NCI-H1092 (cell line): ENCODE data around the gene RPS6KA1.

Experiments used
- DNase-seq: peaks from one replicate; lab custom pipeline; 2025; lab: John Stamatoyannopoulos, UW

Gene RPS6KA1

DNA sequence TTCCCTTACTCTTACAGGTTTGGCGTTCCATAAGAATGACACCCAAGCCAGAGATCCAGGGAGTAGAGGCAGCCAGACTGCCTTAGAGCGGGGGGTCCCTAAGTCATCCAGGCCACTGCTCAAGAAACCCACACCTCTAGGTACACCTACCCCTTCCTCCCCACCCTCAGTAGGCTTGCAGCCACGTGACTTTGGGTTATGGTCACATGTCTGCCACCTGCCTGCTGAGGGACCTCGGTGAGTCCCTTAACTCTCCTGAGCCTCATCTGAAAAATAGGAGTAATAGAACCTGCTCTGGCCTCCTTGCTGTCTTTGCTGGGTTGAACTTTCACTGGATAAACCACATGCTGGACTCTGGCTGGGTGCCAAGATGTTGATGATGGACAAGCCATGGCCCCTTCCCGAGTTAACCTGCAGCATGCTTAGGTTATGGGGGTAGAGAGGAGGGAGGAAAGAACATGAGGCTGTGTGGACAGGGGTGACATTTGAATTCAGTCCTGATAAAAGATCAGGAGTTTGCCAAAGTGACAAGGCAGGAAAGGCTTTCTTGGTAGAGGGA is 4.5 kb downstream of the RPS6KA1 start:
- no peak for DNase-seq

DNA sequence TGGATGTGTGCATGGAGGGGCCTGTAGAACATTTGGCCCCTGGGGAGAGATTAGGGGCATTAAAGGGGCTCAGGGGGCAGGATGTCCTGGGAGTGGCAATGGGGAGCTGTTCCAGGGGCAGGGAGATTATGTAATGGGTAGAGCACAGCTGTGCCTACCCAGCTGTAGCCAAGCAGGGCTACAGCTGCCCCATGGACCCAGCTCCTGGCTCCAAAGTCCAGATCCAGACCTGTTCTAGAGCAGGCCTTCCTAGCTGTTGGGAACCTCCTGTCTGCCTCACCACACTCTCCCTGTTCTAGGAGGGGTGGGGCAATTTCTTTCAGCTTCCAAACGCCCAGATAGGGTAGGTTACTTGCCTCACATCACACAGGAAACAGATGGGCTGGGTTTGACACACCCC is 5.6 kb downstream of the RPS6KA1 start:
- DNase-seq: no peak

DNA sequence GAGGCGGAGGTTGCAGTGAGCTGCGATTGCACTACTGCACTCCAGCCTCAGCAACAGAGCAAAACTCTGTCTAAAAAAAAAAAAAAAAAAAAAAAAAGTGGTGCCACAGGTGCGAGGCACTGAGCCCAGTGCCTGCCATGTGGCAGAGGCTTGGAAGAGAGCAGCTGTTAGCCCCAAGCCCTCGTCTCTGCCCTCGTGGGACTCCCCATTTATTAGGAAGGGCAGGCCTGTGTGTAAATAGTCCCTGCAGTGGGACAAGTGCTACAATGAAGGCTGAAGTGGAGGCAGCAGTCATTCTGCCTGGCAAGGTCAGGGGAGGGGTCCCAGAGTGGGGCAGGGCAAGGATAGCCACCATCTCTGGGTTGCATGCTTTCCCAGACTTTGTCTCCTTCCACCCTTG is 6.5 kb downstream of the RPS6KA1 start:
- DNase-seq: no peak

GRCh38 chr1:26536521-26536920 is 7.0 kb downstream of the RPS6KA1 start:
- no peak for DNase-seq

GRCh38 chr1:26537951-26538352 is 8.4 kb downstream of the RPS6KA1 start:
- DNase-seq: no peak

GRCh38 chr1:26538480-26539412 is 9.2 kb downstream of the RPS6KA1 start:
- no peak for DNase-seq

DNA sequence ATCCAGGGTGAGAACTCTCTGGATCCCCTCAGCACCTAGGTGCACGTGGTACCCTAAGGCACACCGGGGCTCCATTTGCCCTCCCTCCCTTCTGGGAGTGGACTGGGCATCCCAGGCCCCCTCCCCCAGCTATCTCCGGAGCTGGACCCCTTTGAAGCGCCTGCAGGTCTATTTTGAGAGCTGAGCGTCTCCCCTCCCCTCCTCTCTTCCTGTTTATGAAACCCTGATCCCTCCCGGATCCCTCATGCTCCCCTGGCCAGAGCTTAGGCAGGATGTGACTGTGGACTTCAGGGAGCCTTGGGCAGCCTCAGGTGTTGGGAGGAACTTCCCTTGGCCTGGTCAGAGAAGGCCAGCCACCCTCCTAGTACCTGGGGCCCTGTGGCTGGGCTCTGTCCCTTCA is 10.2 kb downstream of the RPS6KA1 start:
- no peak for DNase-seq

GRCh38 chr1:26540351-26540750 is 10.8 kb downstream of the RPS6KA1 start:
- no peak for DNase-seq

- no peak for DNase-seq
Observed at GRCh38 chr1:26541431-26541815, 11.9 kb downstream of the RPS6KA1 start.

DNA sequence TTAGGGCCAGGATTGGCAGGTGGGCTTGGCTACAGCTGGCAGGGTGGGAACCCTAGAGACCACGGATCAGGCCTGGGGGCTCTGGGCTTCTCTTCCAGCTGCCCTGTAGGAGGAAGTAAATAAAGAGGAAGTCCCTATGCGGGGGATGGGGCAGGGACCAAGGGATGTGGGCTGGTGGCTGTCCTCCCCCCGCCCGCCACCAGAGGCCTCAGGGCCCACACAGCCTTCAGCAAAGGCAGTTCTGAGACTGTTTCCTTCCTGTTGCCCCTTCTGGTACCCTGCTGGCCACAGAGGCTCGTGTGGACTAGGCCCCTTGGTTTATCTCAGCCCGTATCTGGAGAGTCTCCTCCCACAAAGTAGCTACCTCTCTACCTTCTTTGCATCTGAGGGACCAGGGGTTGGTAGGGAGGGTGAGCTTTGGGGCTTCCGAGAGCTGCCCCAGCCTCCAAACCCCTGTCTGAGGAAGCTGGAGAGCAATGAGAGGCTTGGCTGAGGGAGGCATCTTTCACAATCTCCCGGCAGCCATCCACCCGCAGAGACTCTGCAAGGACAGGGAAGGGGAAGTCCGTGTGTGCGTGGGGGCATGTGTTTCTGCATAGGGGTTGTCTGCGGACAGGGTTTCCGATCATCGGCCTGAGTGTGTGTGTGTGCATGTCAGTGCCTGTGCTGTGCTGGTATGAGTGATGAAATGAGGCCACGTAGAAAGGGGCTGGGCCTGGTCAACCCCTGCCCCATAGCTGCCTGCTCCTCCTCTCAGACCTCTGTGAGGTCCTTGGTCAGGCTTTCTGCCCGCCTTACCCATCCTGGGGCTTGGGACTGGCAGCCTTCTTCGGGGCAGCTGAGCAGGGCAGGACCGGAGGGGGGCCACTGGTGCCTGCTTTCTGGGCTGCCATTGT is 12.5 kb downstream of the RPS6KA1 start:
- DNase-seq: peak; percentile 20

GRCh38 chr1:26542771-26543451 is 13.3 kb downstream of the RPS6KA1 start:
- no peak for DNase-seq

DNA sequence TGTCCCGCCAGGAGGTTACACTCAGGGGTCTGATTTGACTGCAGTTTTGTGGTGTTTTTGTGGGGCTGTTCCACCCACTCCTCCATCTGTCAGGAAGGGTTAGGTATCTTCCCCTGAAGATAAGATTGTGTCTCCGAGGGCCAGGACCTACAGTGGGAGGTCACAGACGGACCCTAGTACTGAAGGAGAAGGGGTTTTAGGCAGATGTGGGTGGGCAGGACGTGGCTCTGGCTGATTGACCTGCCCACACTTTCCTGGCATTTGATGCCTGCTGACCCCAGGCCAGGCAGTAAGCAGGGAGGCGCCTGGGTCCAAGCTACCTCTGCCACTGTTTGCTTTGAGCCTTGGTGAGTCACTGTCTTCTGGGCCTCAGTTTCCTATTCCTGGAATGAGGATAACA is 13.9 kb downstream of the RPS6KA1 start:
- DNase-seq: no peak

DNA sequence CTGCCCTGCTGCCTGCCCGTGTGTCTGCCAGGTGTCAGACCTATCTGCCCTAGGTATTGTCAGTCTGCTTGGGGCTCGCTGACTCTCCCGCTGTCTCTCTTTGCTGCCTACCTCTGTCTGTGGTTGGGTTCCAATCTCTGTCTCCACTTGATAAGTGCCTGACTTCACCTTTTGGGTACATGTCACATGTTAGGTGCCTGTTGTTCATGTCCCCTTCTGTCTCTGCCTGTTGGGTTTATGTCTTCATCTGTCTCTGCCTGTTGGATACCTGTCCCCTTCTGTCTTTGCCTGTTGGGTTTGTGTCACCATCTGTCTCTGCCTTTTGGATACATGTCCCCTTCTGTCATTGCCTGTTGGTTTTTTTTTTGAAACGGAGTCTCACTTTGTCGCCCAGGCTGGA is 14.6 kb downstream of the RPS6KA1 start:
- no peak for DNase-seq

- no peak for DNase-seq
Observed at GRCh38 chr1:26545969-26546323, 16.4 kb downstream of the RPS6KA1 start.

GRCh38 chr1:26546375-26546774 is 16.8 kb downstream of the RPS6KA1 start:
- no peak for DNase-seq

- DNase-seq: no peak
Observed at GRCh38 chr1:26546819-26547218, 17.3 kb downstream of the RPS6KA1 start.

GRCh38 chr1:26548841-26549240 is 19.3 kb downstream of the RPS6KA1 start:
- DNase-seq: no peak

- no peak for DNase-seq
Observed at GRCh38 chr1:26550946-26551345, 21.4 kb downstream of the RPS6KA1 start.

- no peak for DNase-seq
Observed at GRCh38 chr1:26552720-26553119, 23.2 kb downstream of the RPS6KA1 start.

DNA sequence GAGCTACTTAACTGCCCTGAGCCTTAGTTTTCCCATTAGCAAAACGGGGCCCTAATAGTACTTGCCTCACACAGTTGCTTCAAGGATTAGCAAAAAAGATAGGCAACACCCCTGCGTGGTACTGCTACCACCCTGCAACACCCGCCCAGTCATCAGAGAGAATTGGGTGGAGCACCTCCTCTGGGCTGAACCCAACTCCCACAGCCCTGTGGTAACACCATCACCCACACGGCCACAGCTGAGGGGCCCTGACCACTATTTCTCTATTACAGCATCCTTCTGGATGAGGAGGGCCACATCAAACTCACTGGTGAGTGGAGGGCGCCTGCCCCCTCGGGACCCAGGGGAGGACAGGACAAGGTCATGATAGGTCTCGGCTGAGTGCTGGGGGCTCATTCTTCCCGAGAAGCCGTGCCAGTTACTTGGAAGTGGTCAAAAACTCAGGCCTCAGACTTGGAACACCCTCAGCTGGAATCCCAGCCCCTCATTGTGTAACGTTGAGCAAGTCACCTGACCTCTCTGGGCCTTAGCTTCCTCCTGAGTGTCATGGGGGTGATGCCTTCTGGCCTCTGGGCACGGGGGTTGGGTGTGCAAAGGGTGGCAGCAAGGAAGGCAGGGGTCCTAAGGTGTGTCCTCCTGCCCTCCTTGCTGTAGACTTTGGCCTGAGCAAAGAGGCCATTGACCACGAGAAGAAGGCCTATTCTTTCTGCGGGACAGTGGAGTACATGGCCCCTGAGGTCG is 24.6 kb downstream of the RPS6KA1 start:
- no peak for DNase-seq

- DNase-seq: no peak
Observed at GRCh38 chr1:26554781-26555180, 25.2 kb downstream of the RPS6KA1 start.
